CD4-positive, alpha-beta memory T cell (primary cell): Measurements from ENCODE around the gene OR4B1. TPM values are rescaled to one million over a fixed set of nuclear protein-coding genes. Genes with fewer than 3 reads are reported as not detected.
"Not testable (repeated sequence)": the region's sequence is repeated elsewhere in the genome, so short reads cannot be mapped to it uniquely, and the experiment has no call there.

Experiments
- CTCF ChIA-PET: fragments of 350-600 bp; sonication (Branson Sonifier 250); formaldehyde crosslinking; loops from one replicate; lab custom pipeline; 2021; ENCODE audit warnings: inconsistent platforms; ENCODE audit not compliant: partially characterized antibody; lab: Charles Lee
- POLR2A ChIA-PET: fragments of 350-600 bp; sonication (Branson Sonifier 250); formaldehyde crosslinking; loops from one replicate; lab custom pipeline; 2021; ENCODE audit not compliant: partially characterized antibody; lab: Charles Lee
- DNase-seq, 5 donors: peaks; one replicate each; pipeline versions ENCODE4 v3.0.0 to v3.0.0-alpha.2; 2020 to 2022; ENCODE audit warnings: mixed read lengths in 1 of 5
- H3K27ac ChIP-seq: one replicate; pipeline ENCODE4 v1.7.0; 2013; ENCODE audit warnings: low read depth, low read length
- H3K27me3 ChIP-seq: 2 replicates; pipeline ENCODE4 v1.7.0; 2013; ENCODE audit warnings: mild to moderate bottlenecking, low read length, moderate library complexity; ENCODE audit not compliant: insufficient read depth
- H3K36me3 ChIP-seq: 2 replicates; pipeline ENCODE4 v1.7.0; 2013; ENCODE audit warnings: mild to moderate bottlenecking, low read length, moderate library complexity; ENCODE audit not compliant: insufficient read depth
- H3K4me1 ChIP-seq: 2 replicates; pipeline ENCODE4 v1.7.0; 2013; ENCODE audit warnings: mild to moderate bottlenecking, low read length, moderate library complexity; ENCODE audit not compliant: insufficient read depth
- H3K4me3 ChIP-seq, 2 donors: one replicate each; pipeline ENCODE4 v1.7.0; 2013; ENCODE audit warnings: low read length in 2 of 2, mild to moderate bottlenecking in 1 of 2
- H3K9me3 ChIP-seq, 2 donors: one replicate each; pipeline ENCODE4 v1.7.0; 2013; ENCODE audit warnings: low read length in 2 of 2, control low read depth in 1 of 2; ENCODE audit not compliant: control insufficient read depth in 1 of 2
- H3K27ac Mint-ChIP-seq, 7 donors: one replicate each; pipeline ENCODE4 v1.8.0; 2020 to 2021; ENCODE audit warnings: mixed read lengths in 7 of 7, mild to moderate bottlenecking in 6 of 7, inconsistent platforms in 3 of 7, moderate library complexity in 3 of 7
- H3K27me3 Mint-ChIP-seq, 2 donors: one replicate each; pipeline ENCODE4 v1.8.0; 2020 to 2021; ENCODE audit warnings: mixed read lengths in 2 of 2
- H3K36me3 Mint-ChIP-seq, 2 donors: one replicate each; pipeline ENCODE4 v1.8.0; 2020 to 2021; ENCODE audit warnings: mixed read lengths in 2 of 2, inconsistent platforms in 1 of 2, mild to moderate bottlenecking in 1 of 2
- H3K4me1 Mint-ChIP-seq, 4 donors: one replicate each; pipeline ENCODE4 v1.8.0; 2020 to 2021; ENCODE audit warnings: mixed read lengths in 4 of 4, mild to moderate bottlenecking in 1 of 4
- H3K4me3 Mint-ChIP-seq, 8 donors: one replicate each; pipeline ENCODE4 v1.8.0; 2020 to 2021; ENCODE audit warnings: mixed read lengths in 8 of 8, mild to moderate bottlenecking in 7 of 8, moderate library complexity in 6 of 8, inconsistent platforms in 3 of 8
- H3K9me3 Mint-ChIP-seq, 8 donors: one replicate each; pipeline ENCODE4 v1.8.0; 2020 to 2021; ENCODE audit warnings: mixed read lengths in 8 of 8, mild to moderate bottlenecking in 5 of 8, inconsistent platforms in 3 of 8, moderate library complexity in 1 of 8
- intact Hi-C: fragments of 100-400 bp; cut with micrococcal nuclease; formaldehyde crosslinking; loops from one replicate; pipeline ENCODE4 v1.15.1; 2023
- polyA plus RNA-seq, 2 donors: library from polyadenylated mRNA; unstranded; fragments of 300-500 nt; fragmentation: Illumina TruSeq; gene quantifications; one replicate each; pipeline ENCODE4 v1.2.3, GENCODE V29; 2021
- total RNA-seq, 2 experiments: library from RNA; stranded (reverse); gene quantifications; one replicate each; pipeline ENCODE4 v1.2.3, GENCODE V29; 2021

OR4B1 gene
- total and polyA plus RNA-seq, 4 experiments from 2014 or later = not detected

- Mint-ChIP-seq H3K4me3 (no peak overlapping the region), H3K9me3 (peaks cover 14 to 58% (median 37%) of the 10 kb centered on the region in 8 donors)
These were observed 22.7 kb upstream of the OR4B1 start for GRCh38 chr11:48193876-48194275.

DNA sequence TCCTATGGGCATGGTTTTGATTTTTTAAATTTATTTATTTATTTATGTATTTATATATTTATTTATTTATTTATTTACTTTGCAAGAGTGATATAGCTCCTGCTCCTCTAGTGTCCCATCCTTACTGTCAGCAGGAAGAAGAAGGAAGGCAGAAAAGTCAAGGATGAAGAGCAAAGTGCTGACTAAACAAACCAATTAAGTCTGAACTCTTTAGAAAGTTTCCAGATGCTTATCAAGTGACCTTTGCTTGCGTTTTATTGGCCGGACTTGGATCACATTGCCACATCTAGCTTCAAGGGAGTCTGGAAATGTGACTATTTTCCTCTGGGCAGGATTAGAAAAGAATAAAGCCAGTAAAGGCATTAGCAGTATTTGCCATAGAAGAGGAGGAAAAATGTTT is 8.7 kb upstream of the OR4B1 start:
- Mint-ChIP-seq H3K9me3 (peaks cover 0 to 7% (median under 1%) of the 10 kb centered on the region in 8 donors), H3K27me3 (peaks cover 5 to 9% of the 10 kb centered on the region in 2 donors), H3K36me3 (no peaks in the 10 kb centered on the region), H3K27ac (no peak overlapping the region), H3K4me1 (no peaks in the 10 kb centered on the region), H3K4me3 (no peak overlapping the region)
- intact Hi-C loops = no loop called here
- no peaks in the 10 kb centered on the region for H3K36me3 ChIP-seq
- H3K4me3 ChIP-seq = no peak overlapping the region
- H3K27ac ChIP-seq = no peak overlapping the region
- POLR2A ChIA-PET = no interaction called here
- CTCF ChIA-PET = interaction anchor here (1.2 kb wide), 1 partner anchor 36 kb away, joined by 3 read pairs; no protein-coding TSS in a partner anchor
- H3K4me1 ChIP-seq = no peaks in the 10 kb centered on the region
- no peak for DNase-seq
- H3K27me3 ChIP-seq = no peaks in the 10 kb centered on the region
- no peaks in the 10 kb centered on the region for H3K9me3 ChIP-seq

More at GRCh38 chr11:48193876-48194275, 22.7 kb upstream of the OR4B1 start:
- no peak for DNase-seq
- H3K4me1 Mint-ChIP-seq = peaks cover 16 to 36% (median 29%) of the 10 kb centered on the region in 4 donors
- no peaks in the 10 kb centered on the region for H3K27me3 Mint-ChIP-seq
- H3K4me3 ChIP-seq = no peak overlapping the region
- ChIA-PET POLR2A (no interaction called here), CTCF (no interaction called here)
- H3K27ac ChIP-seq = no peak overlapping the region
- no peaks in the 10 kb centered on the region for H3K27me3 ChIP-seq
- no peaks in the 10 kb centered on the region for H3K36me3 ChIP-seq
- intact Hi-C loops = no loop called here
- H3K4me1 ChIP-seq = peaks cover 15% of the 10 kb centered on the region
- H3K9me3 ChIP-seq = peaks cover 0 to 11% of the 10 kb centered on the region in 2 donors
- H3K36me3 Mint-ChIP-seq = peaks cover 17 to 26% of the 10 kb centered on the region in 2 donors
- peak overlapping the region in 1 of 7 donors; percentile 34 for H3K27ac Mint-ChIP-seq

DNA sequence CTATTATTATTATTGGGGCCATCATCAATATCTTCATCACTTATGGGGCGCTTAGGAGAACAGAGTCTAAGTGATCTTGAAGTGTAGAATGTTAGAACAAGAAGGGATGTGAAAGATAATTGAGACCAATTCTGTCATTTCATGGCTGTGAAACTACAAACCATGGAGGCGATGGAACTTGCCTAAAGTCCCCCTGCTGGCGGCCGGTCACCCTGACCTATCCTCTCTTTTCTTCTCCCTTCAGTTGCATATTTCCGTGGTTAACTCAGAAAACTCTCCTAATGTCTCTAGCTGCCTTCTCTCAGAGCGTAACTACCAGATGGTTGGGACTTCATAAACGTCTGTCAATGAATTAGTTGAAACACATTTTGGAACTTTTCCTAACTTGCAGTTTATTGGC is 6.6 kb upstream of the OR4B1 start:
- no peaks in the 10 kb centered on the region for H3K9me3 ChIP-seq
- Mint-ChIP-seq H3K27ac (no peak overlapping the region), H3K4me3 (no peak overlapping the region), H3K36me3 (no peaks in the 10 kb centered on the region), H3K9me3 (peaks cover 0 to 7% (median 0%) of the 10 kb centered on the region in 8 donors), H3K27me3 (peaks cover 6 to 9% of the 10 kb centered on the region in 2 donors), H3K4me1 (peaks cover 0 to 7% (median under 1%) of the 10 kb centered on the region in 4 donors)
- H3K27me3 ChIP-seq = no peaks in the 10 kb centered on the region
- no peaks in the 10 kb centered on the region for H3K36me3 ChIP-seq
- no peak for DNase-seq
- CTCF ChIA-PET = interaction anchor here (1.4 to 1.5 kb wide), 2 partner anchors 37 to 38 kb away, joined by 3 to 5 read pairs; no protein-coding TSS in a partner anchor
- H3K4me3 ChIP-seq = no peak overlapping the region
- H3K4me1 ChIP-seq = no peaks in the 10 kb centered on the region
- H3K27ac ChIP-seq = no peak overlapping the region
- POLR2A ChIA-PET = interaction anchor here (1.0 kb wide), 1 partner anchor 19 kb away, joined by 3 read pairs; no protein-coding TSS in a partner anchor
- intact Hi-C loops = no loop called here

DNA sequence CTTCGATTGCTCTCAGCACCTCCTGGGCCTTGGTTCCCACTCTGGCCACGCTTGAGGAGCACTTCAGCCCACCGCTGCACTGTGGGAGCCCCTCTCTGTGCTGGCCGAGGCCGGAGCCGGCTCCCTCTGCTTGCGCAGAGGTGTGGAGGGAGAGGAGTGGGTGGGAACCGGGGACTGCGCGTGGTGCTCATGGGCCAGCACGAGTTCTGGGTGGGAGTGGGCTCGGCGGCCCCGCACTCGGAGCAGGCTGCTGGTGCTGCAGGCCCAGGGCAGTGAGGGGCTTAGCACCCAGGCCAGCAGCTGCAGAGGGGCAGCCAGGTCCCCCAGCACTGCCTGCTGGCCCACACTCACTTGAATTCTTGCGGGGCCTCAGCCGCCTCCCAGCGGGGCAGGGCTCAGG is 12.2 kb downstream of the OR4B1 start:
- intact Hi-C loops = no loop called here
- Histone ChIP-seq H3K36me3 (no peaks in the 10 kb centered on the region), H3K27ac (no peak overlapping the region), H3K4me1 (no peaks in the 10 kb centered on the region), H3K4me3 (no peak overlapping the region), H3K27me3 (no peaks in the 10 kb centered on the region), H3K9me3 (no peaks in the 10 kb centered on the region)
- H3K27me3 Mint-ChIP-seq = peaks cover 0 to 9% of the 10 kb centered on the region in 2 donors
- H3K4me1 Mint-ChIP-seq = no peaks in the 10 kb centered on the region
- no peak for DNase-seq
- POLR2A ChIA-PET = no interaction called here
- H3K27ac Mint-ChIP-seq = no peak overlapping the region
- H3K4me3 Mint-ChIP-seq = no peak overlapping the region
- H3K36me3 Mint-ChIP-seq = peaks cover 0 to 3% of the 10 kb centered on the region in 2 donors
- peaks cover 0 to 14% (median 4%) of the 10 kb centered on the region in 8 donors for H3K9me3 Mint-ChIP-seq
- CTCF ChIA-PET = no interaction called here

DNA sequence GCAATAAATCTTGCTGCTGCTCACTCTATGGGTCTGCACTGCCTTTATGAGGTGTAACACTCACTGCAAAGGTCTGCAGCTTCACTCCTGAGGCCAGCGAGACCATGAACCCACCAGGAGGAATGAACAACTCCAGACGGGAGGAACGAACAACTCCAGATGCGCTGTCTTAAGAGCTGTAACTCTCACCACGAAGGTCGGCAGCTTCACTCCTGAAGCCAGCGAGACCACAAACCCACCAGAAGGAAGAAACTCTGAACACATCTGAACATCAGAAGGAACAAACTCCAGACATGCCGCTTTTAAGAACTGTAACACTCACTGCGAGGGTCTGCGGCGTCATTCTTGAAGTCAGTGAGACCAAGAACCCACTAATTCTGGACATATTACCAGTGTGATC is 13.4 kb downstream of the OR4B1 start:
- H3K27ac ChIP-seq, POLR2A ChIA-PET, H3K36me3 ChIP-seq, H3K9me3 ChIP-seq, H3K4me1 ChIP-seq, intact Hi-C loops, DNase-seq, H3K27ac Mint-ChIP-seq, H3K4me3 ChIP-seq, H3K4me1 Mint-ChIP-seq, H3K27me3 Mint-ChIP-seq, H3K27me3 ChIP-seq, H3K36me3 Mint-ChIP-seq: not testable (repeated sequence)
- peaks cover 2 to 17% (median 4%) of the 10 kb centered on the region in 8 donors for H3K9me3 Mint-ChIP-seq
- CTCF ChIA-PET = interaction anchor here (1.0 kb wide), 1 partner anchor 8 kb away, joined by 3 read pairs; no protein-coding TSS in a partner anchor
- H3K4me3 Mint-ChIP-seq = peak overlapping the region in 1 of 8 donors; percentile 24

GRCh38 chr11:48237727-48238126 is 21.1 kb downstream of the OR4B1 start:
- Histone ChIP-seq H3K4me3 (no peak overlapping the region), H3K4me1 (no peaks in the 10 kb centered on the region), H3K9me3 (no peaks in the 10 kb centered on the region), H3K27me3 (no peaks in the 10 kb centered on the region), H3K36me3 (no peaks in the 10 kb centered on the region), H3K27ac (no peak overlapping the region)
- CTCF ChIA-PET = no interaction called here
- intact Hi-C loops = no loop called here
- no peak for DNase-seq
- Mint-ChIP-seq H3K27ac (no peak overlapping the region), H3K9me3 (peaks cover 0 to 18% (median 6%) of the 10 kb centered on the region in 8 donors), H3K4me3 (no peak overlapping the region), H3K36me3 (peaks cover 0 to 3% of the 10 kb centered on the region in 2 donors), H3K4me1 (peaks cover 0 to 7% (median 0%) of the 10 kb centered on the region in 4 donors), H3K27me3 (peaks cover 10 to 17% of the 10 kb centered on the region in 2 donors)
- POLR2A ChIA-PET = no interaction called here

DNA sequence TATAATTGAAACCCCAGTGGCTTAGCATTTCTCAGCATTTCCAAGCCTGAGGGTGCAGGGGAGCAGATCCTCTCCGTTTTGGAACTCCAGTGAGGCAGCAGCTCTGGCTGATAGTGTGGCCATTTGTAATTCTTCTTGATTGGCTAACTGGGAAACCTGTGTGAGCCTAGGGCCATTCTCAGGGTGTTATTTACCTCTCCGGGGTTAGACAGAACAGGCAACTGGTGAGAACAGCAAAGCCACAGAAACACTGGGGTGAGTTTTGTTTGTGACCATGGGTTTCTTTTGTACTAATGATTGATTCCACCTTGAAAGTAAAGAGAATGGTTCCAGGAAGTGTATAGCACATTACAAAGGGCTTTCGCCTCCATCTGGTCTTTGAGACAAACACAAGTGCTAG is 25.9 kb downstream of the OR4B1 start:
- Histone ChIP-seq H3K9me3 (no peaks in the 10 kb centered on the region), H3K27ac (no peak overlapping the region), H3K27me3 (no peaks in the 10 kb centered on the region), H3K4me3 (no peak overlapping the region), H3K4me1 (no peaks in the 10 kb centered on the region), H3K36me3 (no peaks in the 10 kb centered on the region)
- H3K4me1 Mint-ChIP-seq = peaks cover 0 to 2% (median 0%) of the 10 kb centered on the region in 4 donors
- H3K9me3 Mint-ChIP-seq = peaks cover 2 to 9% (median 5%) of the 10 kb centered on the region in 8 donors
- no peak for DNase-seq
- ChIA-PET CTCF (no interaction called here), POLR2A (no interaction called here)
- intact Hi-C loops = no loop called here
- H3K27me3 Mint-ChIP-seq = peaks cover 14 to 27% of the 10 kb centered on the region in 2 donors
- H3K27ac Mint-ChIP-seq = no peak overlapping the region
- no peaks in the 10 kb centered on the region for H3K36me3 Mint-ChIP-seq
- H3K4me3 Mint-ChIP-seq = no peak overlapping the region
